Activated T-cell treated with anti-CD3 and anti-CD28 coated beads for 4 hours (primary cell): ENCODE measurements around the gene ISCA2.

Experiments
- DNase-seq: peaks from one replicate; pipeline ENCODE4 v3.0.0-alpha.2; 2020

The ISCA2 gene

DNA sequence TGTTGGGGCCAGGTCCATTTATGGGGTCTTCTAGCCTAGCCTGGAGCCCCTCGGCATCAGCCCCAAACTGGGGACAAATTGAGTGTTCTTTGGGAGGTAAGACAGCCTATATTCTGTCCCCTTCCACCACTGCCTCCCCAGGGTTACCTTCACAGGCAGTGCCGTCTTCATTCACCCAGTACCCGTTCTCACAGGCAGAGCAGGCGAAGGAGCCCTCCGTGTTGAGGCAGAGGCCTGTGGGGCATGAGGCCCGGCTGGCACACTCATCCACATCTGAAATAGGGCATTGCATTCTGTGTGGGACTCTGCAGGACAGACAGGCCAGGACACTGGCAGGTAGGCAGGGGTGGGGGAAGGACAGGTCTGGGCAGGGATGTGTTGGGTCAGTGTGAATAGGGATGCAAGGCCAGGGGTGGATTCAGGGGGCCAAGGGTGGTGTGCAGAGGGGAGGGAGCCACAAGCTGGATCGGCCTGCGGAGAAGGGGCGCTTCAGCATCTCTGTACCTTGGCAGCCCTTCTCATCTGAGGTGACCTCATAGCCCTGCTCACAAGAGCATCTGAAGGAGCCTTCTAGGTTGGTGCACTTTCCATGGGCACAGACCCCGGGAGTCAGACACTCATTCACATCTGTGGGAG, 16.1 kb downstream of the ISCA2 start:
- no peak for DNase-seq

DNA sequence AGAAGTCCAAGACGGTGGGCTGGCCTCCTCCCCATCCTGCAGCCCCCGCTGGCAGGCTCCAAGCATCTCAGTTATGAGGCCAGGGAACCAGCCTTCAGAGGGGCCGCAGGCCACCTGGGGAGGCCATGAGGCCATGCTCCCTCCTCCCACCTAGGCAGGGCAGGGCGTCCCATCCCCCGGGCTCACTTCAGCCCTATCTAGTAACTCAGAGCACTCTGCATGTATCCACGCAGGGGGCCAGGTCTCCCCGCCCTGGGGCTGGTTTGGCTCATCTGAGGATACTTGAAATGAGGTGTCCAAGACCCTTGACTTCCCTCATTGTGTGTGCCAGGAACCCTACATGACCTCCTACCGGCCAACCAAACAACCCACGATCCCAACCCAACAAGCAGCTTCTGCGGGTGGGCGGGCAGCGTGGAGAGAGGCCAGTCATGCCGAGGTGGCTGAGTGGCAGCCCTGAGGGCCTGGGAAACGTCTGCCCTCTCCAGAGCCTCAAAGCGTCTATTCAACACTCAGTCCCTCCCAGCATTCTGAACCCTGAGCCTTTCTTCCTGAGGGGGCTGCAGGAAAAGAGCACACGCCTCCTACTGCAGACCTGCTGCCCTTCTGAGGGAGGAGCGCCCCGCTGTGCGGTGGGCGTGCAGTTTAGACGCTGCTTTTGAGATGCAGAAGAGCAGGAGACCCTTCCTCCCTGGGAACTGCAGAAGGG, 16.8 kb downstream of the ISCA2 start:
- no peak for DNase-seq

GRCh38 chr14:74510959-74511409, 17.4 kb downstream of the ISCA2 start:
- no peak for DNase-seq

GRCh38 chr14:74511966-74512830, 18.6 kb downstream of the ISCA2 start:
- DNase-seq = no peak

- DNase-seq = no peak
Measured at GRCh38 chr14:74514471-74514941, 20.9 kb downstream of the ISCA2 start.

DNA sequence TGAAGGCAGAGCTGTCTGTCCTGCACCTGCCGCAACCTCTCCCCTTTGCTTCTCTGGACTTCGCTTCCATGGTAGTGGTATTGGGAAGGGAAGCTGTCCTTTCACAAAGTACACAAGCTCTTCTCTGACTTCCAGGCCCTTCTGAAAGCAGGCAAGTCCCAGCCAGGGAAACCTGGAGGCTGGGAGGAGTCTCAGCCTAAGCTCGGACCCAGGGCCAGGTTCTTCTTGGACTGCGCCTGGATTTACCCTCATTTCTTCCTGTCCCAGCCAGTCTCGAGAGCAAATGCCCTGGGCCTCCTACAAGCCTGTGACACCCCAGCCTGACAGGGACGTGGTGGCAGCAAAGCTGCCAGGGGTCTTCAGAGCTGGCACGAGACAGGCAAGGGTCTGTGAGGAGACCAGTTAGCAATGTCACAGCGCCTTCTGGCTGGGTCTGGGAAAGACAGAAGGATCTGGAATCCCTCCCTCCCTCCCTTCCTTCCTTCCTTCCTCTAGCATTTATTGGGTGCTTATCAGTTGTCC, 22.4 kb downstream of the ISCA2 start:
- DNase-seq = no peak

DNA sequence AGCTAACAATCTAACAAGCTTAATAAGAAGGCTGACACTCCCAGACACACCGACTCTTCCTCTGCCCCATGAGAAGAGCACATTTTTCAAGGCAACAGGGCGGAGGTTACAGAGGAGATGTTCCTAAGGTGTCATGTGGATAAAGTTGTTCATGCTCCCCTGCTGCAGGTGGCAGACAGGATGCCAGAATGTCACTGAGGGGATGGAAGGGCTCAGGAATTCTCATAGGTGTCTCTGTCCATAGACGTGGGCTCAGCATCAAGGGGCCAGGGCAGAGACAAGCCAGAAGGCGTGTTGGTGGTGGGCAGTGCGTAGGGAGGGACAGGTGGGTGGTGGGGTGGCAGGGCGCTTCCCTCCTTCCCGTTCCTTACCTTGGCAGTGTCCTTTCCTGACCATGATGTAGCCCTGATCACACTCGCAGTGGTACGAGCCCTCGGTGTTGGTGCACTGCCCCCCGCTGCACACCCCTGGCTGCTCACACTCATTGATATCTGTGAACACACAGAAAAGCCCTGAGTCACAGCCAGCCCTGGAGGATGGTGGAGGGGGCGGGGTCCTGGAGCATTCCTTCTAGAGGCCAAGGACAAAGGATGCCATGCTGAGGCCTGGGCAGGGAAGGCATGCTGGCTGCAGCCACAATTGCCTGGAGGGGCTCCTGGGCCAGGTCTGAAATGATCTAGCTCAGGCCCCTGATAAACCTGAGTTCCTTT, 23.0 kb downstream of the ISCA2 start:
- no peak for DNase-seq

GRCh38 chr14:74517731-74518130, 24.2 kb downstream of the ISCA2 start:
- no peak for DNase-seq

- no peak for DNase-seq
Measured at GRCh38 chr14:74518221-74518620, 24.7 kb downstream of the ISCA2 start.

- no peak for DNase-seq
Measured at GRCh38 chr14:74519316-74520074, 25.9 kb downstream of the ISCA2 start.

DNA sequence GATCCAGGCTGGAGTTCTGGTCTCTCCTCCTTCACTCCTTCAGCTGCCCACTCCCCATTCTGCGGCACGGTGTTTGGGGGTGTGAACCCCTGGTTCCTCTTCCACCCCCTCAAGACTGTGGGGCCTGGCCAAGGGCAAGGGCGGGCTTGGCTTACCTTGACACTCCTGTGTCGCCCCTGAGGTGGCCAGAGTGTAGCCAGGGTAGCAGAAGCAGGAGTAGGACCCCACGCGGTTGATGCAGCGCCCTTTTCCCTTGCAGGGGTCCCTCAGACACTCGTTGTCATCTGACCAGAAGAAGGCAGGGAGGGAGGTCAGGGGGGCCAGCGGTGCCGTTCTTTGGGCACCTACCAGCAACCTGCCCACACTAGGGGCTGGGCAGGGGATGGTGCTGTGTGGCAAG, 28.2 kb downstream of the ISCA2 start:
- no peak for DNase-seq

GRCh38 chr14:74522740-74523139, 29.2 kb downstream of the ISCA2 start:
- no peak for DNase-seq

DNA sequence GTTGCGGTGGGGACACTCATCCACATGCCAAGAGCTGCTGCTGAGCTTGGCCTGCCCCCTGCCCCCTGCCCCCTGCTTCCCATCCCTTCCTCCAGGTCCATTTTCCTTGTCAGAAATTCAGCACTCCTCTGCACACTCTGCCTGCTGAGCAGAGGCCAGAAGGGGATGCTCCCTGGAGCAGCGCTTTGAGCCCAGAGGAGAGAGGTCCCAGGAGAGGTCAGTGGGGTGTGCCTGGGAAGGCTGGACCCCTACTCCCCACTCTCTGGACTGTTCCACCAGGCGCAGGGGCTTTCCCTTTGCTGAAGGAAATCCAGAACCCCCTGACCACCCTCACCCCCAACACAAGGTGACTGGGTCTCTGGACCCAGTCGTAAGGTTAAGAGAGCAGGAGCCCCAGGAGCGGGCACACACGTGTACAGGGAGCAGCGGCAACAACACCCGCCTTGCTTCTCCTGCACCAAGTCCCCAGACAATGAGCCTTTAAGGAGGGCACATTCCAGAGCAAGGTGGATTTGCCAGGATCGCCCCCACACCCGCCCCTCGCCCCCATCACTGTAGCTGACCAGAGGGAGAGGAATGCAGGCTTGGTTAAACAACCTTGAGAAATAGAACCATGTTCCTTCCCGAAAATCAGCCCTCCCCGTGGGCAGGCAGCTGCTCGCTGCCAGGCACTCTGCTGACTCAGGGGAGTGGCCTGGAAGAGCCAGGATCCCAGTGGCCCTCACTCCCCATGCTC, 30.7 kb downstream of the ISCA2 start:
- DNase-seq = no peak

- no peak for DNase-seq
Measured at GRCh38 chr14:74524812-74525135, 31.2 kb downstream of the ISCA2 start.

- DNase-seq = no peak
Measured at GRCh38 chr14:74525361-74525851, 31.8 kb downstream of the ISCA2 start.

GRCh38 chr14:74526854-74527585, 33.5 kb downstream of the ISCA2 start:
- no peak for DNase-seq

GRCh38 chr14:74527736-74528280, 34.2 kb downstream of the ISCA2 start:
- no peak for DNase-seq

GRCh38 chr14:74528406-74528805, 34.8 kb downstream of the ISCA2 start:
- no peak for DNase-seq

DNA sequence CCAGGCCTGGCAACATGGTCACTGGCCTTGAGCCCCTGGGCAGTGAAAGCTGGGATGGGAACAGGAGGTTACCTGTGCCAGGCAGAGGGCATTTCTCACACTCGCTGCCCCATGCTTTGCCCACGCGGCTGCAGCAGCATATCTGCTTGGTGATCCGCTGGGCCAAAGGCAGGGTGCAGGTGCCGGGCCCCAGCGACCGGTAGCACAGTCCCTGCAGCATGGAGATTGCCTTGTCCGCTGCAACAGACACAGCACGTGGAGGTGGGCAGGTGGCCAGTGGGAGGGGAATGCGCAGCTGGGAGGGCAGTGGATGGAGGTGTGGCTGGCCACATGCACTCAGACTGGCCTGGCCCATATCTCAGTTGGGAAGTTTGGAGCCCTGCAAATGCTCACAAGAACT, 35.3 kb downstream of the ISCA2 start:
- DNase-seq = no peak

- no peak for DNase-seq
Measured at GRCh38 chr14:74531006-74531405, 37.4 kb downstream of the ISCA2 start.
